Stimulated activated naive CD8-positive, alpha-beta T cell treated with anti-CD3 and anti-CD28 coated beads, Interleukin-15, Interleukin-2, amounts not matched to agents 100 U/mL and 50 U/mL, for 24 hours (primary cell): ENCODE results near the gene DHRS9.
"Not testable (repeated sequence)": the region's sequence is repeated elsewhere in the genome, so short reads cannot be mapped to it uniquely, and the experiment has no call there.

Experiments
- ATAC-seq: fragments of 150-1000 bp; cut with Tn5 transposase; one replicate; pipeline ENCODE4 v1.10.0; 2021
- DNase-seq: peaks from one replicate; pipeline ENCODE4 v3.0.0; 2021

The DHRS9 gene

GRCh38 chr2:169095621-169096105 is 26.3 kb downstream of the DHRS9 start:
- ATAC-seq (peak; percentile 67), DNase-seq (no peak)

DNA sequence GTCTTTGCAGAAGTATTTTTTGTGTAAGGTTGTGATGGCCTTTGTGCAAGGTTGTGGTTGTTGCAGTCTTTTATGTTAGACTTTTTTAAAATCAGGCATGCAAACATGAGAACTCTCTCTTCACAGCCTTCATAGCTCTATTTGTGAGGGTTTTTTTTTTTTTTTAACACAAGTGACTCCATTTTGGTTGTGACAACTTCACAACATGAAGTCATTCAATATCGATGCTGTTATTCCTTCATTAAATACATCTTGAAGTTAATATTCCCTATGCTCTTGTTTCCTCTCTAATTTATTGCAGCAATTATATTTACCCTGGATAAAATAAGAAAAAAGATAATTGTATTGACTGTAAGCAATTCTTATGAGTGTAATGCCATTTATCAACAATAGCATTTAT is 35.5 kb downstream of the DHRS9 start:
- ATAC-seq (no peak), DNase-seq (no peak)

- ATAC-seq (no peak), DNase-seq (no peak)
Observed at GRCh38 chr2:169105476-169105875, 36.1 kb downstream of the DHRS9 start.

DNA sequence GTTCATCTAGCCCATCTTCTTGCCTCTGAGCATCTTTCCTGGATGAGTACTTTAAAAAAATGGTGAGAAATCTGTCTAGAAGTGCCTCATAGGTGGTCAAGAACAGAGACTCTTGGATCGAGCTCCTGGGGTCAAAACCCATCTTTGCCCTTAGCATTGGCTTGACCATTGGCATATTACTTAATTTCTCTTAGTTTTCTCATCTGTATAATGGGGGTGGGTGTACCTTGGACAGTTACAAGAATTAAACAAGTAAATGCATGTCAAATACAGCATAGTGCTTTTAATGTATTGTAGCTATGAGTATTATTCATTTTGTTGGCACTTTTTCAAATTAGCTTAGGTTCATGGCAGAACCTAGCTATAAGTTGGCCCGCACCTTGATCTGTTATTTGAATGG is 36.8 kb downstream of the DHRS9 start:
- DNase-seq (no peak), ATAC-seq (no peak)

- ATAC-seq (no peak), DNase-seq (no peak)
Observed at GRCh38 chr2:169106563-169107545, 37.5 kb downstream of the DHRS9 start.

- no peak for DNase-seq
- peak; percentile 73 for ATAC-seq
Observed at GRCh38 chr2:169107645-169108044, 38.3 kb downstream of the DHRS9 start.

DNA sequence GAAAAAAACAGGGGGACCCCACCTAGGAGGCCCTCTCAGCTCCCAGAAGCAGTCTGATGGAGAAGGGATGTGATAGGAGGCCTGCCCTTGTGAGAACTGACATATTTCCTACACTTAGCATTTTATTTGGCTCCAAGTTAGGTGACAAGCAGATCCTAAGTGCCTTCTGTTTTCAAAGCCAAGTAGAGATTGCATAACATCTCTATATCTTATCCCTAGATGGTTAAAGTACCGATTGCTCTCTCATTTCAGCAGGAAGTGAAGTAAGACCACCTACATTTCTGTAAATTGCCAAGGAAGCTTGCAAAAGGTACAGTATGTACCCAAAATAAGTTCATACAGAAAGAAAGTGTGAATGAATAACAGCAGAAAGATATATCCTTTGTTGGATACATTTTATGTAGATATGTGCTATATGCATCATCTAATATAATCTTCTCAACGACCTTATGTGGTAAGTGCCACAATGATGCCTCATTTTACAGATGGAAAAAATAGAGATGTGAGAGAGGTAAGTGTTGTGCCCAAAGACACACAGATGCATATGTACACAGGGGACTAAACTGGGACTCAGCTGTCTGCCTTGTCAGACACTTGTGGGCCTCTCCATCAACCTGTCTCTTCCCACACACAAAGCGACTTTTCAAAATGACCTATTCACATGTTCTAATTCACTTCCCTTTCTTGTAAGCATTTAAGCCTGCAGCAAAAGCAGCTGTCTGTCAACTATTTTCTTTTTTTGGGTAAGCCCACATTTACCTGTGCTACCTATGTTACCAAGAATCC is 38.9 kb downstream of the DHRS9 start:
- ATAC-seq: peak; percentile 70

GRCh38 chr2:169109502-169110409 is 40.4 kb downstream of the DHRS9 start:
- ATAC-seq: no peak

More for the DNA sequence above, 38.9 kb downstream of the DHRS9 start:
- no peak for DNase-seq

GRCh38 chr2:169110419-169110818 is 41.1 kb downstream of the DHRS9 start:
- no peak for DNase-seq
- no peak for ATAC-seq

More at GRCh38 chr2:169109502-169110409, 40.4 kb downstream of the DHRS9 start:
- peak; percentile 77 for DNase-seq

- DNase-seq (no peak), ATAC-seq (no peak)
Observed at GRCh38 chr2:169110916-169111315, 41.6 kb downstream of the DHRS9 start.

DNA sequence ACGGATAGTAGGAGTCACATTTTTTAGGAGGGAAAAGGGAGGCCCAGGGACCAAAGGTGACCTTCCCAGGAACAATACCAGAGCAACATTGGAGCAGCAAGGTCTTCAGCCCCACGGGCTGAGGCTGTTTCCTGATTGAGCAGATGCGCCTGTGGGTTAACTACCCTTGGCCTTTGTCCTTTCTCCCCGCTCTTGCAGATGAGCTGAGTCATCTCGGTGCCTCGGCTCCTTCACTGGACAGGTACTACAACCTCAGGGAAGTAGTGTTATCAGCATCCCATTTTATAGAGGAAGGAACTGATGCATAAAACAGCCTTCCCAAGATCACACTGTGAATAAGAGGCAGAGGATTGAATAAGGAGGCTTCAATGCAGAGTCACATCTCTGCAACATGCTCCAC is 43.5 kb downstream of the DHRS9 start:
- ATAC-seq (no peak), DNase-seq (no peak)

- no peak for DNase-seq
- ATAC-seq: no peak
Observed at GRCh38 chr2:169114056-169114455, 44.7 kb downstream of the DHRS9 start.

DNA sequence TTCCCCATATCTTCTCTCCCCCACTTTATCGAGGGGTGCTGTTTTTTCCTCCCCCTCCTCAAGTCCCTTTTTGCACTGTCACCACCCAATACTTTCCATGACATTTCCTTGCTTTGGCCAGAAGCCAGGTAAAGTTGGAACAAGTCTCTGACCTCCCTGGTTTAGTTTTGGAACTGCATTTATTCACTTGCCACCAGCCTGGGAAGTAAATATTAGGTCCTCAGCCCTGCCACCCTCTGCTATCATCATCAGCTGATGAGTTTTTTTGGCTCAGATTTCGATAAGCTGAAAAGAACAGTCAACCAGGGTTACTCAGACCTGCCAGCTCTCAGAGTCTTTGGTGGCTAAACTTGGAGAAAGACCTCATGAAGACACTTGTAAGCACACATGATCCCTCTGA is 47.0 kb downstream of the DHRS9 start:
- DNase-seq (no peak), ATAC-seq (no peak)

- DNase-seq (no peak), ATAC-seq (no peak)
Observed at GRCh38 chr2:169116993-169117392, 47.6 kb downstream of the DHRS9 start.

GRCh38 chr2:169118060-169118459 is 48.7 kb downstream of the DHRS9 start:
- no peak for ATAC-seq
- no peak for DNase-seq

DNA sequence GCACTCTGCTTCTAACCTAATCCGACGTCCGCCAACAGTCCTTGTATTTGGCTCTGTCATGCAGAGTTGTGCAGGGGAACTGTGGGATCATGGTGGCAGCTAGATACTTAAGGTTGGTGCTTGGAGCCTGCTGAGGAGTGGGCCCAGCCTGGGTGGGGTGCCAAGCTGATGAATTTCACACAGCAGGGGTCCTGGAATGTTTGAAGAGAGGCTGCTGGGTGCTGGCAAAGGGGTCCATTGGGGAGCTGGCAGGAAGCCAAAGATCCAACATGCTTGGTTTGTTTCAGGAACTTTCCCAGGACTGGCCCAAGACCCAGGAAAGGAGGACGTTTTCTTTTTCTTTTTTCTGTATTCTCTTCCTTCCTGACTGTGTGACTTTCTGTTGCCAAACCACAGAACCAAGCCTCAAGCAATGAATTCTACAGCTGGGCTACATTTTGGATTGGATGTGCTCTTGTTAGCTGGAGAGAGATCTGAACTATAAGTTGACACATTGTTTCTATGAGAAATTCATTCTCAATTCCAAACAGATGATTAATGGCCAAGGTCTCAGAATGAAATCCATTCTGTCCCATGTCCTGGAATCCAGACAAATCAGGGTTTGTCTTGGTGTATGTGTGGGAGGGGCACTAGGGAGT is 49.9 kb downstream of the DHRS9 start:
- ATAC-seq (no peak), DNase-seq (no peak)

- ATAC-seq (no peak), DNase-seq (no peak)
Observed at GRCh38 chr2:169119851-169120250, 50.5 kb downstream of the DHRS9 start.

GRCh38 chr2:169129703-169130243 is 60.4 kb downstream of the DHRS9 start:
- ATAC-seq (no peak), DNase-seq (no peak)

- DNase-seq: no peak
- peak; percentile 82 for ATAC-seq
Observed at GRCh38 chr2:169131587-169132512, 62.5 kb downstream of the DHRS9 start.

DNA sequence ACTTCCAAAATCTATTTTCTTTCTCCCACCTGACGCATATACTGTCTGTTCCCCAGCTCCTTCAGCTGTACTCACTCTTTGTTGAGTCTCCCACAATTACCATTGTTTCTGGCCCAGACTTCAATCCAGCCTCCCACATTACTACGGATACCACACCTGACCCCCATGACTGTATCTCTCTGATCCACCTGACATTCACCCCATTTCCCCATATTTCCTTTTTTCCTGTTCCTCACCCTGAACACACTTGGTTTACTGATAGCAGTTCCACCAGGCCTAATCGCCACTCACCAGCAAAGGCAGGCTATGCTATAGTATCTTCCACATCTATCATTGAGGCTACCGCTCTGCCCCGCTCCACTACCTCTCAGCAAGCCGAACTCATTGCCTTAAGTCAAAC is 64.9 kb downstream of the DHRS9 start:
- DNase-seq, ATAC-seq: not testable (repeated sequence)
